ENCODE measurements around the gene CSNK1A1. TPM values are rescaled to one million over a fixed set of nuclear protein-coding genes. Genes with fewer than 3 reads are reported as not detected.
"Not testable (repeated sequence)": the region's sequence is repeated elsewhere in the genome, so short reads cannot be mapped to it uniquely, and the experiment has no call there.

Gene CSNK1A1
- polyA plus RNA-seq (ENCODE audit: insufficient read length): 132 TPM

GRCh38 chr5:149551227-149552037, at the start of gene CSNK1A1:
Gene CSNK1A1 (minus strand): TSS chr5:149551439. CDS start chr5:149550964, 475 bp downstream.
- DNase-seq: peak; percentile 100

GRCh38 chr5:149600932-149601331, 49.7 kb upstream of the CSNK1A1 start:
- DNase-seq: no peak

- no peak for DNase-seq
These were observed 48.1 kb upstream of the CSNK1A1 start for GRCh38 chr5:149599375-149599774.

GRCh38 chr5:149598966-149599365, 47.7 kb upstream of the CSNK1A1 start:
- no peak for DNase-seq

- DNase-seq: not testable (repeated sequence)
These were observed 47.0 kb upstream of the CSNK1A1 start for GRCh38 chr5:149598234-149598633.

GRCh38 chr5:149597618-149598017, 46.4 kb upstream of the CSNK1A1 start:
- no peak for DNase-seq

GRCh38 chr5:149596712-149597111, 45.5 kb upstream of the CSNK1A1 start:
- DNase-seq: no peak

GRCh38 chr5:149595105-149595504, 43.9 kb upstream of the CSNK1A1 start:
- DNase-seq: not testable (repeated sequence)

GRCh38 chr5:149594206-149594895, 43.1 kb upstream of the CSNK1A1 start:
- no peak for DNase-seq

GRCh38 chr5:149593370-149593769, 42.1 kb upstream of the CSNK1A1 start:
- DNase-seq: no peak

- DNase-seq: no peak
These were observed 37.7 kb upstream of the CSNK1A1 start for GRCh38 chr5:149588936-149589335.

GRCh38 chr5:149586708-149587318, 35.6 kb upstream of the CSNK1A1 start:
- DNase-seq: no peak

- DNase-seq: no peak
These were observed 34.7 kb upstream of the CSNK1A1 start for GRCh38 chr5:149585910-149586309.

GRCh38 chr5:149584121-149584520, 32.9 kb upstream of the CSNK1A1 start:
- no peak for DNase-seq

GRCh38 chr5:149583394-149583793, 32.2 kb upstream of the CSNK1A1 start:
- no peak for DNase-seq

- DNase-seq: no peak
These were observed 30.9 kb upstream of the CSNK1A1 start for GRCh38 chr5:149581931-149582768.

- DNase-seq: peak; percentile 72
These were observed 30.1 kb upstream of the CSNK1A1 start, which contains the start of gene ARHGEF37 for GRCh38 chr5:149581192-149581861. Gene ARHGEF37 (plus strand): TSS chr5:149581498. CDS start chr5:149597770, 16,272 bp downstream.

- DNase-seq: no peak
These were observed 29.6 kb upstream of the CSNK1A1 start for GRCh38 chr5:149580808-149581191.

- DNase-seq: no peak
These were observed 27.7 kb upstream of the CSNK1A1 start for GRCh38 chr5:149578896-149579295.

- DNase-seq: no peak
These were observed 24.8 kb upstream of the CSNK1A1 start for GRCh38 chr5:149576021-149576420.

- no peak for DNase-seq
These were observed 23.9 kb upstream of the CSNK1A1 start for GRCh38 chr5:149575131-149575530.
